Measurements from ENCODE around the gene CABLES1. TPM values are rescaled to one million over a fixed set of nuclear protein-coding genes. Genes with fewer than 3 reads are reported as not detected.

The CABLES1 gene
- total and polyA plus RNA-seq, 2 of the 4 experiments (the other 2 are of a cell fraction) = 4.7 to 5.7 TPM

DNA sequence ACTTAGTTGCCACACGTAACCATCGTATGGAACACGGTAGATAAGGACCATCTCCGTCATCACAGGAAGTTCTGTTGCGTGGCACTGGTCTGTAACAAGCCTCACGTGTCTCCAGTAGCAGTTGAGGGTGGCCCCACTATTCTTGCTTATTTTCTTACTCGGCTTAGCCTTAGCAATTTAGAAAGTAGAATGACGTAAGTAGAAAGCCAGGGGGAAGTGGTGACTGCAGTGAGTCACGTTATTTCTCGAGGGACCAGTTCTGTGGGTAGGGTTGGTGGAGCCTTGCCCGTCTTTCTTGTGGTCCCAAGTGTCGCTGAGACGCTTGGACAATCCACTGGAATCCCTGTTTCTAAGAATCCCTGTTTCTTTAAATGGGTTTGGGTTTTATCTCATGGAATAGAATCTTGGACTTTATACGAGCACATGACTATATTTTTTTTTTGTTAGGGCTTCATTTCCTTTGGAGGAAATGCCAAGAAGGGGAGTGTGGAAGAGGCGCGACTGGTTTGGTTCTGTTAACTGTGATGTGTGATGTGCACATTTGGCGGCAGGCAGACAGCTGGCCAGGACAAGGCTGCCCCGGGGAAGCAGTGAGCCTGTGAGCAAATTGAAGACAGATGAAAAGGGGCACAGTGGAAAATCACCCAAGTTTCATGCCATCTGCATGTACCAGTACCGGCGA, 96.2 kb downstream of the CABLES1 start:
- H2AK5ac ChIP-seq (ENCODE audit: low read depth, low read length) = peak overlapping the region; percentile 79
- no peak for TF ChIP-seq SMC3 (IDR thresholded peaks at IDR 0.05; ENCODE audit: low read depth, low read length)
- no peak for TF ChIP-seq NFE2L2 (IDR thresholded peaks at IDR 0.05; ENCODE audit: low read depth, low read length)
- TF ChIP-seq BHLHE40 (IDR thresholded peaks at IDR 0.05; ENCODE audit: low read depth, low read length) = peak; percentile 93
- TF ChIP-seq POLR2A (IDR thresholded peaks at IDR 0.05; ENCODE audit: low read depth, low read length) = no peak
- TF ChIP-seq, protein P1, sequence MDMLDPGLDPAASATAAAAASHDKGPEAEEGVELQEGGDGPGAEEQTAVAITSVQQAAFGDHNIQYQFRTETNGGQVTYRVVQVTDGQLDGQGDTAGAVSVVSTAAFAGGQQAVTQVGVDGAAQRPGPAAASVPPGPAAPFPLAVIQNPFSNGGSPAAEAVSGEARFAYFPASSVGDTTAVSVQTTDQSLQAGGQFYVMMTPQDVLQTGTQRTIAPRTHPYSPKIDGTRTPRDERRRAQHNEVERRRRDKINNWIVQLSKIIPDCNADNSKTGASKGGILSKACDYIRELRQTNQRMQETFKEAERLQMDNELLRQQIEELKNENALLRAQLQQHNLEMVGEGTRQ (IDR thresholded peaks at IDR 0.05; ENCODE audit: low read depth, low read length) = peak; percentile 67
- TF ChIP-seq CEBPB (IDR thresholded peaks at IDR 0.05; ENCODE audit: low read depth, low read length) = peak; percentile 22; the same call in 1 of the 2 replicates
- no peak for TF ChIP-seq MAFK (IDR thresholded peaks at IDR 0.05; ENCODE audit: low read depth, low read length)
- TF ChIP-seq FOS (IDR thresholded peaks at IDR 0.05; ENCODE audit: low read depth, low read length) = peak; percentile 61; the same call in 1 of the 2 replicates
- H3K79me1 ChIP-seq (ENCODE audit: low read depth in 1 of 2, low read length in 2 of 2) = peaks cover 9 to 27% of the 10 kb centered on the region in 2 experiments; a peak in 3 of 4 replicates
- H3K4ac ChIP-seq (ENCODE audit: low read depth, low read length) = peak overlapping the region; percentile 80
- no peak overlapping the region for H3K56ac ChIP-seq (ENCODE audit: extremely low read depth, insufficient read depth, low read length)
- no peak overlapping the region for H2AK9ac ChIP-seq (replicated peaks; ENCODE audit: low read depth, low read length, poor library complexity)
- H3K18ac ChIP-seq (ENCODE audit: low read depth, low read length) = peak overlapping the region; percentile 36
- ChIA-PET CTCF (no interaction called here), POLR2A (ENCODE audit: unreplicated experiment) (no interaction called here)
- peak overlapping the region; percentile 53 for H3K23ac ChIP-seq (ENCODE audit: low read depth, low read length)
- H2BK20ac ChIP-seq (ENCODE audit: low read depth, low read length) = peak overlapping the region; percentile 73; the same call in 1 of the 2 replicates
- peaks cover 2% of the 10 kb centered on the region; the same call in 1 of the 2 replicates for H4K20me1 ChIP-seq (ENCODE audit: insufficient read depth, low read length)
- H3K4me1 ChIP-seq (ENCODE audit: control insufficient read depth, insufficient read depth, low read length) = peaks cover 23% of the 10 kb centered on the region
- H3K9me1 ChIP-seq (ENCODE audit: insufficient read depth, low read length) = peaks cover 22% of the 10 kb centered on the region
- DNase-seq (peak; percentile 92), ATAC-seq (ENCODE audit: low read depth) (peak; percentile 27)
- BruUV-seq (replicated peaks) = no TSS peak
- H2AFZ ChIP-seq (replicated peaks; ENCODE audit: low read length, poor library complexity) = no peak overlapping the region
- H3K14ac ChIP-seq (replicated peaks; ENCODE audit: low read depth, low read length) = peak overlapping the region; percentile 73
- H4K91ac ChIP-seq (ENCODE audit: insufficient read depth, low read depth, low read length) = peak overlapping the region; percentile 42; the same call in 1 of the 2 replicates
- no peak overlapping the region for H3K4me3 ChIP-seq (ENCODE audit: insufficient read depth, low read depth, low read length)
- no peaks in the 10 kb centered on the region for H3K9me3 ChIP-seq (ENCODE audit: control insufficient read depth, insufficient read depth, low read length)
- in situ Hi-C loops (cut with MboI; ENCODE audit: low sequenced_read_pairs) (no loop called here), dilution Hi-C loops (cut with HindIII; ENCODE audit: low sequenced_read_pairs, unreplicated experiment) (no loop called here), intact Hi-C loops (cut with micrococcal nuclease) (no loop called here)
- peaks cover 33% of the 10 kb centered on the region for H3K36me3 ChIP-seq (ENCODE audit: control insufficient read depth, insufficient read depth, low read length)
- H3K27me3 ChIP-seq (ENCODE audit: control insufficient read depth, insufficient read depth, low read length) = no peaks in the 10 kb centered on the region
- H2BK5ac ChIP-seq (ENCODE audit: low read depth, low read length, poor library complexity, severe bottlenecking) = peak overlapping the region; percentile 17
- no peak overlapping the region for H3K9ac ChIP-seq (ENCODE audit: low read depth, low read length)
- H2BK15ac ChIP-seq (ENCODE audit: low read depth, low read length) = 0 out of 3 replicates have a peak overlapping the region, but pooled peaks have one; percentile 9
- H4K5ac ChIP-seq (ENCODE audit: low read depth, low read length) = peak overlapping the region; percentile 56
- peak overlapping the region; percentile 54 to 74; a peak in 3 of 4 replicates for H4K8ac ChIP-seq (ENCODE audit: low read depth in 2 of 2, low read length in 2 of 2)
- H3K27ac ChIP-seq (ENCODE audit: insufficient read depth, low read length) = peak overlapping the region; percentile 44
- H2BK120ac ChIP-seq (ENCODE audit: low read depth, low read length) = peak overlapping the region; percentile 33
- WGBS, 2 experiments (ENCODE audit: extremely low coverage in 2 of 2, insufficient read length in 1 of 2) = 53% methylated on average over 7 of the region's 20 CpGs; no CpG with 5 or more reads in 1 of the 2 experiments
- no peak overlapping the region for H3K4me2 ChIP-seq (ENCODE audit: low read depth, low read length)
